Measurements from ENCODE around the gene UMAD1. TPM values are rescaled to one million over a fixed set of nuclear protein-coding genes. Genes with fewer than 3 reads are reported as not detected.

The UMAD1 gene
- total RNA-seq, 1 donor from 2014 or later = 9.3 TPM

GRCh38 chr7:7705318-7705717 lies 64.8 kb downstream of the UMAD1 start:
- no peak for DNase-seq (ENCODE audit: low read depth)
- H3K27me3 Mint-ChIP-seq (ENCODE audit: low read depth, unreplicated experiment) = no peaks in the 10 kb centered on the region
- peaks cover 12% of the 10 kb centered on the region for H3K4me1 ChIP-seq (ENCODE audit: insufficient read depth, low read length)
- H3K4me2 ChIP-seq (ENCODE audit: low read length) = no peak overlapping the region
- FAIRE-seq = no peak
- no peaks in the 10 kb centered on the region for H3K36me3 ChIP-seq (ENCODE audit: insufficient read depth, low read length)
- H3K9me3 Mint-ChIP-seq (ENCODE audit: unreplicated experiment) = no peaks in the 10 kb centered on the region
- no peak overlapping the region for H3K27ac ChIP-seq (ENCODE audit: low read depth, low read length)
- H3K27ac Mint-ChIP-seq (ENCODE audit: unreplicated experiment) = no peak overlapping the region
- no peak overlapping the region for H3K4me3 ChIP-seq (ENCODE audit: insufficient read depth, low read depth, low read length)
- H3K36me3 Mint-ChIP-seq (ENCODE audit: low read depth, unreplicated experiment) = no peaks in the 10 kb centered on the region
- TF ChIP-seq, protein P1, sequence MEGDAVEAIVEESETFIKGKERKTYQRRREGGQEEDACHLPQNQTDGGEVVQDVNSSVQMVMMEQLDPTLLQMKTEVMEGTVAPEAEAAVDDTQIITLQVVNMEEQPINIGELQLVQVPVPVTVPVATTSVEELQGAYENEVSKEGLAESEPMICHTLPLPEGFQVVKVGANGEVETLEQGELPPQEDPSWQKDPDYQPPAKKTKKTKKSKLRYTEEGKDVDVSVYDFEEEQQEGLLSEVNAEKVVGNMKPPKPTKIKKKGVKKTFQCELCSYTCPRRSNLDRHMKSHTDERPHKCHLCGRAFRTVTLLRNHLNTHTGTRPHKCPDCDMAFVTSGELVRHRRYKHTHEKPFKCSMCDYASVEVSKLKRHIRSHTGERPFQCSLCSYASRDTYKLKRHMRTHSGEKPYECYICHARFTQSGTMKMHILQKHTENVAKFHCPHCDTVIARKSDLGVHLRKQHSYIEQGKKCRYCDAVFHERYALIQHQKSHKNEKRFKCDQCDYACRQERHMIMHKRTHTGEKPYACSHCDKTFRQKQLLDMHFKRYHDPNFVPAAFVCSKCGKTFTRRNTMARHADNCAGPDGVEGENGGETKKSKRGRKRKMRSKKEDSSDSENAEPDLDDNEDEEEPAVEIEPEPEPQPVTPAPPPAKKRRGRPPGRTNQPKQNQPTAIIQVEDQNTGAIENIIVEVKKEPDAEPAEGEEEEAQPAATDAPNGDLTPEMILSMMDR (IDR thresholded peaks at IDR 0.05; ENCODE audit: insufficient read depth, low read depth, low read length) = no peak
- no peak for TF ChIP-seq EZH2 (IDR thresholded peaks at IDR 0.05; ENCODE audit: insufficient read depth, low read length)
- no peak overlapping the region for H3K9ac ChIP-seq (ENCODE audit: low read length)
- no peaks in the 10 kb centered on the region for H3K9me3 ChIP-seq (ENCODE audit: insufficient read depth, low read depth, low read length)
- no peak overlapping the region for H2AFZ ChIP-seq (ENCODE audit: low read depth, low read length)
- H3K79me2 ChIP-seq (ENCODE audit: insufficient read depth, low read length) = no peaks in the 10 kb centered on the region
- no peaks in the 10 kb centered on the region for H4K20me1 ChIP-seq (ENCODE audit: insufficient read depth, low read length)
- H3K4me3 Mint-ChIP-seq (ENCODE audit: unreplicated experiment) = no peak overlapping the region
- H3K27me3 ChIP-seq (ENCODE audit: insufficient read depth, low read length) = no peaks in the 10 kb centered on the region
- peaks cover 41% of the 10 kb centered on the region for H3K4me1 Mint-ChIP-seq (ENCODE audit: low read depth, unreplicated experiment)

DNA sequence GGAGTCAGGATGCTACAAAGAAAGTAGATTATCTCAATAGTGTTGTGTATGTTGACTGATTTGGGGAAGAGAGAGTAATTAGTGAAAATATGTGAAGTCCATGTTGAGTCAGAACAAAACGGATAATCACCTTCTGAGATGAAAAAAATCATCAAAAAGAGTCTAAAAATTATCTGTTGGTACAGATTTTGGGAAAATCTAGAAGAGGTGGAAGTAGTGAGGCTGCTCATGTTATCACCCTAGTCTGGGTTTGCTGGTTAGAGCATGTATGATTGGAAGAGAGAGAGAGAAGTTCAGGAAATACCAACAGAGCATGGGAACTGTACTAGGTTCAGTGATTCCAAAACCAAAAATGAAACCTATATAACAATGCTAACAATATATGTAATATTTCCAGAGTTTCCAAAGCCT lies 65.6 kb downstream of the UMAD1 start:
- H3K27ac Mint-ChIP-seq (ENCODE audit: unreplicated experiment) = peak overlapping the region; percentile 86
- Histone ChIP-seq H3K36me3 (ENCODE audit: insufficient read depth, low read length) (no peaks in the 10 kb centered on the region), H3K9ac (ENCODE audit: low read length) (no peak overlapping the region), H2AFZ (ENCODE audit: low read depth, low read length) (no peak overlapping the region), H4K20me1 (ENCODE audit: insufficient read depth, low read length) (no peaks in the 10 kb centered on the region), H3K27ac (ENCODE audit: low read depth, low read length) (no peak overlapping the region), H3K4me3 (ENCODE audit: insufficient read depth, low read depth, low read length) (no peak overlapping the region), H3K79me2 (ENCODE audit: insufficient read depth, low read length) (no peaks in the 10 kb centered on the region), H3K9me3 (ENCODE audit: insufficient read depth, low read depth, low read length) (no peaks in the 10 kb centered on the region), H3K27me3 (ENCODE audit: insufficient read depth, low read length) (no peaks in the 10 kb centered on the region), H3K4me2 (ENCODE audit: low read length) (no peak overlapping the region), H3K4me1 (ENCODE audit: insufficient read depth, low read length) (peaks cover 12% of the 10 kb centered on the region)
- FAIRE-seq (no peak), DNase-seq (ENCODE audit: low read depth) (no peak)
- H3K27me3 Mint-ChIP-seq (ENCODE audit: low read depth, unreplicated experiment) = no peaks in the 10 kb centered on the region
- no peak for TF ChIP-seq EZH2 (IDR thresholded peaks at IDR 0.05; ENCODE audit: insufficient read depth, low read length)
- TF ChIP-seq, protein P1 (IDR thresholded peaks at IDR 0.05; ENCODE audit: insufficient read depth, low read depth, low read length) = no peak
- H3K4me1 Mint-ChIP-seq (ENCODE audit: low read depth, unreplicated experiment) = peaks cover 41% of the 10 kb centered on the region
- H3K9me3 Mint-ChIP-seq (ENCODE audit: unreplicated experiment) = no peaks in the 10 kb centered on the region
- no peaks in the 10 kb centered on the region for H3K36me3 Mint-ChIP-seq (ENCODE audit: low read depth, unreplicated experiment)
- H3K4me3 Mint-ChIP-seq (ENCODE audit: unreplicated experiment) = peak overlapping the region; percentile 66

DNA sequence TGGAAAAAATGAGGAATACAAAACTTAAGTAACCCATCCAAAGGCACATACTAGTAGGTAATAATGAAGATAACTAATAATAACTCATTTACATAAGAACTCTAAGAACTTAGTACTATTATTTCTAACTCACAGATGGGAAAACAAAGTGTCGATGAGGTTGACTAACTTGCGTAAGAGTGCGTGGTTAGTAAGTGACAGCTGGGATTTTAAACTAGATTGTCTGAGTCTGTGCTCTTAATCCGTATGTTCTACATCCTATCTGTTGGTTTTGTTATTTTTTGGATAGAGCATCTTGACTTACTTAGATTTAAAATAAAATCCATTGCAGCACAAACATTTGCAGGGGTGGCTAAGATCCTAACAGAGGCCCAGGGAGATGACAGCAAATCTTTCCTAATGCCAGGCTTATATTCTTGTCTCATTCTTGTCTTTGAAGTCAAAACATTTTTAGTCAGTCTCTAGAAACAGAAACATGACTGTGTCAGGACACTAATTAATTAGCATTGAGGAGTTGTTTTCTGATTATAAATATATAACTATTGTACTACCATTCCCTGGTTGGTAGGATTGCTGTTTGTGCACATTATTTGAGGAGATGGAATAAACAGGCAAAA lies 66.1 kb downstream of the UMAD1 start:
- no peak for TF ChIP-seq EZH2 (IDR thresholded peaks at IDR 0.05; ENCODE audit: insufficient read depth, low read length)
- TF ChIP-seq, protein P1 (IDR thresholded peaks at IDR 0.05; ENCODE audit: insufficient read depth, low read depth, low read length) = no peak
- Mint-ChIP-seq H3K36me3 (ENCODE audit: low read depth, unreplicated experiment) (no peaks in the 10 kb centered on the region), H3K4me1 (ENCODE audit: low read depth, unreplicated experiment) (peaks cover 37% of the 10 kb centered on the region), H3K27me3 (ENCODE audit: low read depth, unreplicated experiment) (no peaks in the 10 kb centered on the region), H3K9me3 (ENCODE audit: unreplicated experiment) (no peaks in the 10 kb centered on the region), H3K4me3 (ENCODE audit: unreplicated experiment) (no peak overlapping the region), H3K27ac (ENCODE audit: unreplicated experiment) (peak overlapping the region; percentile 86)
- H3K4me3 ChIP-seq (ENCODE audit: insufficient read depth, low read depth, low read length) = no peak overlapping the region
- H3K9ac ChIP-seq (ENCODE audit: low read length) = no peak overlapping the region
- peaks cover 12% of the 10 kb centered on the region for H3K4me1 ChIP-seq (ENCODE audit: insufficient read depth, low read length)
- H3K9me3 ChIP-seq (ENCODE audit: insufficient read depth, low read depth, low read length) = no peaks in the 10 kb centered on the region
- H4K20me1 ChIP-seq (ENCODE audit: insufficient read depth, low read length) = no peaks in the 10 kb centered on the region
- no peaks in the 10 kb centered on the region for H3K36me3 ChIP-seq (ENCODE audit: insufficient read depth, low read length)
- no peak overlapping the region for H2AFZ ChIP-seq (ENCODE audit: low read depth, low read length)
- peak; percentile 49 for FAIRE-seq
- H3K27me3 ChIP-seq (ENCODE audit: insufficient read depth, low read length) = no peaks in the 10 kb centered on the region
- no peak overlapping the region for H3K27ac ChIP-seq (ENCODE audit: low read depth, low read length)
- DNase-seq (ENCODE audit: low read depth) = no peak
- H3K4me2 ChIP-seq (ENCODE audit: low read length) = no peak overlapping the region
- no peaks in the 10 kb centered on the region for H3K79me2 ChIP-seq (ENCODE audit: insufficient read depth, low read length)
